ENCODE results near the gene HIPK1.

Gene HIPK1

DNA sequence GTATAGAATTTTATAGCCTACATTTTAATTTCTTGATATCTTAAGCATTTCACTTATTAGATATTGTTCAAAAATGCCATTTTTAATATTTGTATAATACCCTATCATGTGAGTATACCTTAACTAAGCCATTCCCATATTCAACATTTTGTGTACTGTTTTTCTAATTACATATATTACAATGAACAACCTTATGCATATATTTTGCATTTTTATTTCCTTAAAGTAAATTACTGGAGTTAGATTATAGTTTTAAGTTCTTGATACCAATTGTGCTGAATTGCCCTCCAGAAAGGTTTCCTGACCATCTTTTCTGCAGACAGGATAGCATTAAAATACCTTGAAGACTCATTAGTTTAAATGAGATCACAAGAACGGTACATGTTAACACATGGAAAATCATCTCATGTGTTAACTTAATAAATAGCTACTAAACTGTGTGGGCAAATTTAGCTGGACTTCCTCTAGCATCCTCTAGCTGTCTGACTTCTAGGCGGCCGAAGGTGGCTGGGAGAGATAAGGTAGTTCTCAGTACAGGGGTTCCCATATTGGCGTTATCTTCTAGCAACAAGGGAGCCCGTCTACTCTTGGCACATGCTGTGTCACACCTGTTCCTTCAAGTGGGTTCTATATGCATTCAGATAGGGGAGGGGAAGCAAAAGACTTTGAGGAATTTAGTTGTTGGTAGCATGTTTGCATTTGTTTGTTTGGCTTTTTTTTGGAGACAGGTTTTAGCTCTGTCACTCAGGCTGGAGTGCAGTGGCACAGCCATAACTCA, 15.0 kb upstream of the HIPK1 start:
- no peak for DNase-seq

DNA sequence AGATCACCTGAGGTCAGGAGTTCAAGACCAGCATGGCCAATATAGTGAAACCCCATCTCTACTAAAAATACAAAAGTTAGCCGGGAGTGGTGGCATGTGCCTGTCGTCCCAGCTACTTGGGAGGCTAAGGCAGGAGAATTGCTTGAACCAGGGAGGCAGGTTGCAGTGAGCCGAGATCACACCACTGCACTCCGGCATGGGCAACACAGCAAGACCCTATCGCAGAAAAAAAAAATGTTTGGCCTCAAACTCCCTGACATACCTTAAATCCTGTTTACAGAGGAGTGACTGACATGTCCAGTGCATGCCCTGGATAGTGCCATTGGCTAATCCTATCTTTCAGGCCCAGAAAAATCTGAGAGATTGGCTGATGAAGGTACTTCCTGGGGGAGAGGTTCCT, 12.2 kb upstream of the HIPK1 start:
- DNase-seq: no peak

DNA sequence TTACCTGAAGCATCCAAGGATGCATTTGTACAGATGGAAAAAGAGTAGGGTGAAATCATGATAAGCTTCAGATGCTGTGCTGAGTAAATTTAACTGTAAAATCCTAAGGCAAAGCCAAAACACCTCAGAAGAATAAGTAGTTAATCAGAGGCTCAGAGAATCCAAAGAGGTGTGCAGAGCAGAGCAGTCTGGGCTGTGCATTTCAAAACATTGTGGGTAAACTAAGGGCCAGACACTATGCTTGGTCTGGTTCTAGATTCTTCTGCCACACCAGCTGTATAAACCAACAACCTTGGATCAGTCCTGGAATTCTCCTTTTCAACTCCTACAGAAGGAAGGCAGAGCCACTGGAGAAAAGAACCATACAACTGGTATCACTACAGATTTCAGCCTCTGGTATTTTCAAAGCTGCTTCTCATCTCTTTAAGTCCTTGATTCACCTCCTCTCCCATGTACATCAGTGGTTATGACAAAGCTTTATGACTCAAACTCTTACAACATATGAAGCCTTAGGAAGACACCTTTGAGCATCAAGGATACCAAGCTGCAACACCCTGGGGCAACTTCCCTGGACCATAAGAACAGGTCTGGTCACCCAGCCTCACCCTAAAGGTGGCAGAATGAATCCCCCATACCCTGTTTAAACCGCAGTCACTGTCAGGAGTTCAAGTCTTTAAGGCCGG, 11.6 kb upstream of the HIPK1 start:
- DNase-seq: no peak

DNA sequence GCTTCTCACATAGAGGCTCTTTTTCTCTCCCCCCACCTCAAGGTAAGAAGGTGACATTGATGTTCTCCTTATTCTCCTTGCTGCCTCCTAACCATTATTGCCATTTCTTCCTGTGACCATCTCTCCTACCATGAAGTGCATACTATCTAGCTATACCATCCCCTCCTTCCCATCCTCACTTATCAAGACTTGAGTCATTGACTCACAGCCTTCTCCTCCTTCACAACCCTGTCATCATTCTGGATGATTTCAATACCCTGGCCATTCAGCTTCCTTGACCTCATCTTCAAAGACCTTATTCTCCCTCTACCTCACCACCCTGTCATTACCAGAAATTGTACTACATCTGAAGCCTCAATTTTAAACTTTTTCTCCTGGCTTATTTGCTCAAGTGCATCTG, 10.9 kb upstream of the HIPK1 start:
- DNase-seq: no peak

DNA sequence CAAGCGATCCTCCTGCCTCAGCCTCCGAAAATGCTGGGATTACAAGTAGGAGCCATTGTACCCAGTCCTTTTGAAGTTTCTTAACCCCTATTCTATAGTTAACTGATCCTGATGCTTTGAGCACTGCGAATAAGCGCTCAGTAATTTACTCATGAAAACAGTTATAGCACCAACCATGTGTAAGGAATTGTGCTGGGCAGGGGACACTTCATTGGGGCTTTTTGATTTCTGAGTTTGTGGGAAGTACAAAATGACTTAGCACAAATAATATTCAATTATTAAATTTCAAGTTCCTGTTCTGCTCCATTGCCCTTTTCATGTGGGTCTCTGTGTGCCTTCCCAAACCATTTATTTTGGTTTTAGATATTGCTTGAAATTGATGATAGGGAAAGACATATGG, 6.2 kb upstream of the HIPK1 start:
- no peak for DNase-seq

DNA sequence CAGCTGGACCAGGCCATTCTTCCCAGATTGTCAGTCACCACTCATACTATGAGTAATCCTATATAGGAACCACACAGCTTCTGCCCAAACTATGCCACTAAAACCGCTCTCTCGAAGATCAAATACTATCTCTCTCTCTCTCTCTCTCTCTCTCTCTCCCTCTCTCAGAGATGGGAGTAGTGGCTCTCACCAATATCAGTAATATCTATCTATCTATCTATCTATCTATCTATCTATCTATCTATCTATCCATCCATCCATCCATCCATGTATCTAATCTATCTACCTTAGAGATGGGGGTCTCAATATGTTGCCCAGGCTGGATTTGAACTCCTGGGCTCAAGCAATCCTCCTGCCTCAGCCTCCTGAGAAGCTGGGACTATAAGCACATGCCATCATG, 4.7 kb upstream of the HIPK1 start:
- no peak for DNase-seq

DNA sequence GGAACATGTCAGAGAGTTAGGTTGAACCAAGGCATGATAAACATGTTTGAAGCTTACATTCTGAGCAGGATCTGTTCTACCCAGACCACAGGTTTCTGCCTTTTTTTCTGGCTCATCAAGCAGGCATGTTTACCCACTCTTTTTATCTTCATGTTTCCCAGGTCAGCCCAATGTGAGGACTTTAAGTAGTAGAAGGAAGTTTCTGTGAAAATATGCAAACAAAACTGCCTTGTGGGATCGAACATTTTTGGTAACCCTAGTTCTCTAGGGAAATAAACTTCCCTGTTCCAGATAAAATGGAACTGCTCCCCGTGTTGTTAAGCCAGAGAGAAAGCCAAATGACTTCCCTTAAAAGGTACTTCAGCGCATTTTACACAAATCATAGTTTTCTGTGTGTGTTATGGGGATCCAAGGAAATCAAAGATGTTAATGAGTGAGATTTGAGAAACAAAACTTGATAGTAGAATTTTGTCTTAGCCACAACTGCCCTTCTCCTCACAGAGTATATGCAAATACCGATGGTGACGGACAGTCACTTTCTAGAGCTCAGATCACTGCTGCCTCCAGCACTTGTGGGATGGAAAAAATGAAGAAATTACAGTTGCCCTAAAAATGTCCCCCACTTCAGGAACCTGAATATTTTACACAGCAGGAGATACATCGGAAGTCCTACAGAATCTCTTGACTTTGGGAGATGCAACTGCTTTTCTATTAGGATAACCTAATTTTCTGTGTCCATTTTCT, 765 bp upstream of the HIPK1 start:
- no peak for DNase-seq

DNA sequence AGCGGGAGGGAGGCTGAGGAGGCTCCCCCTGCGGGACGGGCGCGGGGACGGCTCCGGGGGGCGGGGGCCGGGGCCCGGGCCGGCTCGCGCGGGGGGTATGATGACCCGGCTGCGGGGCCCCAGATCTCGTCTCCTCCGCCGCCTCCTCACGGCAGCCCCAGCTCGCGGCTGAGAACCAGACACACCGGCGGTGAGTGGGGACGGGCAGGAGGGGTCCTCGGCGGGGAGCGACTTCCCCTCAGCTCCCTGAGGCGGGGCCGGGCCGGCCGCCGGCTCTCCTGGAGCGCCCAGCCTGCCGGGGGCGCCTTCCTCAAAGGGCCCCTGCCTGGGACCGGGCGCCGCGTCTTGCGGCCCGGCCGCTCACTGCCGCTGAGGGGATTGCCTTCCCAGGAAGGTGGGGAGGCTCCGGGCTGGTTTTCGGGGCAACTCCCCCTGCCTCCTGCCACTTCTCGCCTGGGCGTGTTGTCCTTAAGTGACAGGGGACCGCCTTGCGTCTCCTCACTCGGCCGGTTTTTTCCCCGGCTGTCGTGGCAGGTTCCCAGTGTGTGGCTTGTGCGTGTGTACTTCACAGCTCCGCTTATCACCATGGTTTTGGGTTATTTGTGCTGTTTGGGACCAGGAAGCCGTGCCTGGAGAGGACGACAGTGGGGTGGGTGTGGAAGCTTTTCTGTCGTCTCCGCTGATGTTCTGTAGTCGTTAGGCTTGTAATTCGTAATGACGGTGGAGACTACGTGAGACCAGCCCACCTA, 800 bp downstream of the HIPK1 start:
- no peak for DNase-seq

DNA sequence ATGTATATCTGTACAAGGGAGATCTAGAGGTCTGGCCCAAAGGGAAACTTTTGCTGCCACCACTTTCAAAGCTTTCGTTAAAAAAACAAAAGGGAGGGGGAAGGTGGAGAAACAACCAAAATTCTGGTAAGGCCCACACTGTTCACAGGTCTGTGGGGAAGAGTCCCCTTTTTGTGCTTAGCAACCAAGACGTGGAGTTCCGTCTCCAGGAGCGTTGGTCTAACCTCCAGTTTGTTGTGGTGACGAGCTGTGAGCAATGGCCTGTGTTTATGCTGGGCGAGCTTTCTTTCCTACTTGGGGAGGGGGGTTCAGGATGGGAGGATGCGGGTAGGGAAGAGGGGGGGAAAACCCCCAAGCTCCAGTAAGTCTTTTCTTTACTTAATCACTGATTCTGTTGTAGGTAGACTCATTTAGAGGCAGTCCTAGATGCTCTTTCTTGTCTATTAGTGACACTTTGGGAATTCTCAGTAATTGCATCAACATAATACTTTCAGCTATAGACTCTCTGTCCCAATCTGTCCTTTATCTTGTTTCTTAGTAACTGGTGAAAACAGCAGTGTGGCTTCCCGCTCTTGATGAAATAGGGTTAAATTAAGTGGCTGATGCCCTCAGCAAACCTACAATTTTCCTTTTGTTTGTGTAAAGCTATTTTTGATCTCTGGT, 1.5 kb downstream of the HIPK1 start:
- DNase-seq: no peak

DNA sequence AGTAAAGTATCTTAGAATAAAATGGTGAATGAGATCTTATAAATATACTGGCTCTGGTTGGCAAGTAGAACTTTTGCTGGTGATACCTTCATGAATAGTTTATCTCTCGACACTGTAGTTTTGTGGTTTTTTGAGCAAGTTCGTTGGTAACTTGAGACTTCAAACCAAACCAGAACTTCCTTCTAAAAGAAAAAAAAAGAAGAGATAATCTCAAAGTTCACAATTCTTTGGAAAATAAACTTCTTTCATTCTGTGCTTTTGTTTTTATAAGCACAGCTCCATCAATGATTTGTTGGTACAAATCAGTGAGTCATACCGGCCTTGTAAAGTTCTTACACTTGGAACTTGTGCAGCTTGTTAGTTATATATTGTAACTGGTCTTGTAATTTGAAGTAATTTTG, 2.3 kb downstream of the HIPK1 start:
- no peak for DNase-seq

DNA sequence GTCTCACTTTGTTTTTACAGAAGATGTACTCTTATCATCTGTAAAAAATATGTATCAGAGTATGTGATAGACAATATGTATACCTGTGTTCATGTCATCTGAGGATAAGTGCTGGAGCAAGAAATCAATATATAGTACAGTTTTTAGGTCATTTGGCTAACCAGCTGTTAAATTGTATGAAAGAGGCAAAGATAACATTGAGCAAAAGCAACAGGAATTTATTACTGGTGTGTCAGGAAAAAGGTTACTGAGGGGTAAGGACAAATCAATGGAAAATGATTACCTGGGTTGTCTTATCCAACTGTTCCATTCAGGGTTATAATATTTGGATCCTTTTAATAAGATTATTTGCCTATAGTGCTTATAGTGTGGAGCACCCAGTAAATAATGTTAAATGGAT, 4.9 kb downstream of the HIPK1 start:
- no peak for DNase-seq

DNA sequence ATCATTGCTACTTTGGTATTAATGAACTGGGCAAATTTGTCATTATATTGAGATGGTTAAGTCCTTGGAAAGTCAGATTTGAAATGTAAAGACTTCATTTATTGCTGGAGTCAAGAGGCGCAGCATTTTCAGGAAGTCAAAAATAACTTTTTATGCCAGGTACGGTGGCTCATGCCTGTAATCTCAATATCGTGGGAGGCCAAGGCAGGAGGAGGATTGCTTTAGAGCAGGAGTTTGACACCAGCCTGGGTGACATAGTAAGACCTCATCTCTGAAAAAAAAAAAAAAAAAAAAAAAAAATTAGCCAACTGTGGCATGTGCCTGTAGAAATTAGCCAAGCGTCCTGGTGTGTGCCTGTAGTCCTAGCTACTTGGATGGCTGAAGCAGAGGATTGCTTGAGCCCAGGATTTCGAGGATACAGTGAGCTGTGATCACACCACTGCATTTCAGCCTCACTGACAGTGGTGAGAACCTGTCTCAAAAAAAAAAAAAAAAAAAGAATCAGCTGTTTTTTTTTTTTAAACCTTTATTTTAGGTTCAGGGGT, 5.5 kb downstream of the HIPK1 start:
- no peak for DNase-seq

DNA sequence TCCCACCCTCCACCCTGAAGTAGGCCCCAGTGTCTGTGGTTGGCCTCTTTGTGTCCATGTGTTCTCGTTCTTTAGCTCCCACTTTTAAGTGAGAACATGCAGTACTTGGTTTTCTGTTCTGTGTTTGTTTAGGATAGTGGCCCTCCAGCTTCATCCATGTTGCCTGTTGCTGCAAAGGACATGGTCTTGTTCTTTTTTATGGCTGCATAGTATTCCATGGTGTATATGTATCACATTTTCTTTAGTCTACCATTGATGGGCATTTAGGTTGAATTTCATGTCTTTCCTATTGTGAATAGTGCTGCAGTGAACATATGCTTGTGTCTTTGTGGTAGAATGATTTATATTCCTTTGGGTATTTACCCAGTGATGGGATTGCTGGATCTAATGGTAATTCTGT, 6.1 kb downstream of the HIPK1 start:
- no peak for DNase-seq

DNA sequence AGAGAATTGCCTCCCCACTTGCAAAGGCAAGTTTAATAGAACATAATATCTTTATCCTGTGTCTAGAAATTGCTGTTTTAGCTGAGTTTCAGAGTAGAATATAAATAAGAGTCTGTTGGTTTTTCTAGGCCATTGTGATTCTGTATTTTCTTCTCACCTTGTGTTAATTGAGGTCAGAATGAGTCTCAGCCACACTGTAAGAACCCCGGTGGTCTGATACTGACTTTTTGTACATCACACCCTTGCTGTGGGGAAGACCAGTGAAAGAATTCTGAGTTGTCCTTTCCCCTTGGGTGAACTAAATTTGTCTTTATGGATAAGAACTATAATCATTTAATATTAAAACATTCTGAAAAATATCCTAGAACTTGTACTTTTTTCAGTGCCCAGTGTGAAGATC, 6.8 kb downstream of the HIPK1 start:
- DNase-seq: no peak

DNA sequence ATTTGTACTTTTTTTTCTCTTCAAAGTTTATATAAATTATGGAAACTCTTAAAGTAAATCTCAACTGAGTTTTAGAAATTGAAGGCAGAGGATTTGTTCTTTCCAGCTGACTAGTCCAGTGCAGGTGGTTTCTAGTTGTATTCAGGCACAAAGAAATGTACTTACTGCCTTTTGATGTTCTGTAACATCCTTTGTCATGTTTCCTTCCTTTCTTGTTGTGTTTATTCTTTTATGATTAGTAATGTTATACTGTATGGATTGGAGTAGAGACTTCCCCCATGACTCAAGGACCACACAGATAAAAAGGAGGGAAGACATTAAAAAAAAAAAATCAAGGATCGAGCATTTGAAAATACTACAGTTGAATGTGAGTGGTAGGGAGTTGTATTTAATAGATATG, 8.0 kb downstream of the HIPK1 start:
- no peak for DNase-seq

DNA sequence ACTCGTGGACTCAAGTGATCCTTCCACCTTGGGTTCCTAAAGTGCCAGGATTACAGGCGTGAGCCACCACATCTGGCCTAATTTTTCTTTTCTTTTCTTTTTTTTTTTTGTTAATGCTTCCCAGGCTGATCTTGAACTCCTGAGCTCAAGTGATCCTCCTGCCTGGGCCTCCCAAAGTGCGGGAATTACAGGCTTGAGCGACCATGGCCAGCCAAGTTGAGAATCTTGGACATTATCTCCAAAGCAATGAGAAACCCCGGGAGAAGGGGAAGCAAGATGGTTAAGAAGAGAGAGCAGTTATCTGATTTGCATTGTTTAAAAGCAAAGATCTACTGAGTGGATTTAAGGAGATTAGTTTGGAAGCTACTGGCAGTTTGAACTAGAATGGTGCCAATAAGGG, 9.1 kb downstream of the HIPK1 start:
- DNase-seq: no peak

DNA sequence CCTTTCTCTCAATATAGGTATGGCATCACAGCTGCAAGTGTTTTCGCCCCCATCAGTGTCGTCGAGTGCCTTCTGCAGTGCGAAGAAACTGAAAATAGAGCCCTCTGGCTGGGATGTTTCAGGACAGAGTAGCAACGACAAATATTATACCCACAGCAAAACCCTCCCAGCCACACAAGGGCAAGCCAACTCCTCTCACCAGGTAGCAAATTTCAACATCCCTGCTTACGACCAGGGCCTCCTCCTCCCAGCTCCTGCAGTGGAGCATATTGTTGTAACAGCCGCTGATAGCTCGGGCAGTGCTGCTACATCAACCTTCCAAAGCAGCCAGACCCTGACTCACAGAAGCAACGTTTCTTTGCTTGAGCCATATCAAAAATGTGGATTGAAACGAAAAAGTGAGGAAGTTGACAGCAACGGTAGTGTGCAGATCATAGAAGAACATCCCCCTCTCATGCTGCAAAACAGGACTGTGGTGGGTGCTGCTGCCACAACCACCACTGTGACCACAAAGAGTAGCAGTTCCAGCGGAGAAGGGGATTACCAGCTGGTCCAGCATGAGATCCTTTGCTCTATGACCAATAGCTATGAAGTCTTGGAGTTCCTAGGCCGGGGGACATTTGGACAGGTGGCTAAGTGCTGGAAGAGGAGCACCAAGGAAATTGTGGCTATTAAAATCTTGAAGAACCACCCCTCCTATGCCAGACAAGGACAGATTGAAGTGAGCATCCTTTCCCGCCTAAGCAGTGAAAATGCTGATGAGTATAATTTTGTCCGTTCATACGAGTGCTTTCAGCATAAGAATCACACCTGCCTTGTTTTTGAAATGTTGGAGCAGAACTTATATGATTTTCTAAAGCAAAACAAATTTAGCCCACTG, 11.5 kb downstream of the HIPK1 start:
- DNase-seq: no peak

DNA sequence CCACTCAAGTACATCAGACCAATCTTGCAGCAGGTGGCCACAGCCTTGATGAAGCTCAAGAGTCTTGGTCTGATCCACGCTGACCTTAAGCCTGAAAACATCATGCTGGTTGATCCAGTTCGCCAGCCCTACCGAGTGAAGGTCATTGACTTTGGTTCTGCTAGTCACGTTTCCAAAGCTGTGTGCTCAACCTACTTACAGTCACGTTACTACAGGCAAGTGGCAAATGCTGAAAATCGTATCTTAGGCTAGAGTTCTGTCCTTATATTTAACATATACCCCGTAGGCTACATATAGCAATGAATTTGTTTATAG, 12.1 kb downstream of the HIPK1 start:
- DNase-seq: no peak

DNA sequence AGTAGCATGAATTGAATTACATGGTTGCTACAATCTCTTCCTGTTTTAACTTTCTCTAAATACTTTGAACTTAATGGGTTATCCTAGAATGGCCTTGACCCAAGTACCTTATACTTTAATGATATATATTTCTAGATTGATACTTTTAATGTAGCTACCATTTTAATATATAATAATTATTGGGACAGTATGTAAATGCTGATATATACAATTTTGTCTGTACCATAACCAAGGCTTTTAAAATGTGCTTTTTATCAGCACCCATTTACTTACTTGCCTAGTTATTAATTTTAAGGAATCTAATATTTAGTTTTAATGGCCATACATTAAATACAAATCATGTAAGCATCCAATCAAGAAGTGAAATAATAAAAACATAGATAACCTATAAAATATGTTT, 13.4 kb downstream of the HIPK1 start:
- DNase-seq: no peak

DNA sequence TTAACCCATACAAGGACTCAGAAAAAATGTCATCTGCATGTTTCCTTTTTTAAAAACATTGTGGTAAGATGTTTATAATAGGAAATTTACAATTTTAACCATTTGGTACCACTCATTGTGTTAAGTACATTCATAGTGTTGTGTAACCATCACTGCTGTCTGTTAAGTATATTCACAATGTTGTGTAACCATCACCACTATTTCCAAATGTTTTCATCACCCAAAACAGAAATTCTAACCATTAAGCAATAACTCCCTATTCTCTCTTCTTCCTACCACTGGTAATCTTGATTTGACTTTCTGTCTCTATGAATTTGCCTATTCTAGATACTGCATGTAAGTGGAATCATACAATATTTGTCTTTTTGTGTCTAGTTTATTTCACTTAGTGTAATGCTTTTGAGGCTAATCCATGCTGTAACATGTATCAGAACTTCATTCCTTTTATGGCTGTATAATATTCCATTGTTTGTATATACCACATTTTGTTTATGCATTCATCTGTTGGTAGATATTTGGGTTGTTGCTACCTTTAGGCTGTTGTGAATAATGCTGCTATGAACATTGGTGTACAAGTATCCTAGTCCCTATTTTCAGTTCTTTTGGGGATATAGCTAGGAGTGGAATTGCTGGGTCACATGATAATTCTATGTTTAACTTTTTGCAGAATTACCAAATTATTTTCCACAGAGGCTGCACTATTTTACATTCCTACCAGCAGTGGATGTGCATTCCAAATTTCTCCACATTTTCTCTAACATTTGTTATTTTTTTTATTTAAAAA, 14.1 kb downstream of the HIPK1 start:
- DNase-seq: no peak

DNA sequence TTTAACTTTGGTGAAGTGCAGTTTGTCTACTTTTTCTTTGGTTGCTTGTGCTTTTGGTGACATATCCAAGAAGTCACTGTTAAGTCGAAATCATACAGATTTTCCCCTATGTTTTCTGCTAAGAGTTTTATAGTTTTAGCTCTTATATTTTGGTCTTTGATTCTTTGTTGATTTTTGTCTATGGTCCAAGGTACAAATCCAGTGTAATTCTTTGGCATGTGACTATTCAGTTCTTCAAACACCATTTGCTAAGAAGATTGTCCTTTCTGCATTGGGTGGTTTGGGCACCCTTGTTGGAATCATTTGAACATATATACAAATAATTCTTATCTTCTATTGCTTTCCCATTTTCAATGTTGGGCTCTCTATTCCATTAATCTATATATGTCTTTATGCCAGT, 16.2 kb downstream of the HIPK1 start:
- no peak for DNase-seq

Data from NCI-H1436 (cell line).